ENCODE data around the gene HMX1. TPM values are rescaled to one million over a fixed set of nuclear protein-coding genes. Genes with fewer than 3 reads are reported as not detected.

HMX1 gene
- total and polyA plus RNA-seq, 2 donors (not counting 1 experiment from before 2014, with no cell fraction given) = not detected

DNA sequence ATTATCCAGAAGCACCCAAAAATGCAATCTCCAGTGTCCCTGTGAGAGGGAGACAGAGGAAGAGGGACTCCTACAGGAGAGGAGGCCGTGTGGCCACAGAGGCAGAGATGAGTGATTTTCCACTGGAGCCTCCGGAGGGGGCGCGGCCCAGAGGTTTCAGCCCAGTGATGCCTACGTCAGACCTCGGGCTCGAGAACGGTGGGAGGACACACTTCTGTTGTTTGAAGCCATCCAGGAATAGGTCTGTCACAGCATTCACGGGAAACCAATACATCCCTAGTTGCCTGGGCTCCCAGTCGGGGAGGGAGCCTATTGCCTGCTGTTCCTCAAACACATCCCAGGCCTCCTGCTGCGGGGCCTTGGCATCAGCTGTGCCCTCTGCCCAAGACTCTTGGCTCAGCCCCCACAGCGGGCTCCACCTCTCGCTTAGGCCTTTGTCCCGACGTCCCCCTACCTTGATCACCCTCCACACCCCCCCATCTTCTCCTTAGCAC, 39.2 kb upstream of the HMX1 start:
- H3K4me3 Mint-ChIP-seq = no peak overlapping the region
- no peak overlapping the region for H3K27ac Mint-ChIP-seq
- DNase-seq = no peak
- H3K4me1 Mint-ChIP-seq = no peaks in the 10 kb centered on the region
- Histone ChIP-seq H3K79me2 (ENCODE audit: control insufficient read depth, insufficient read depth, low read length) (no peaks in the 10 kb centered on the region), H3K4me2 (replicated peaks; ENCODE audit: low read depth, low read length, poor library complexity, severe bottlenecking) (no peak overlapping the region), H3K9ac (ENCODE audit: low read length) (no peak overlapping the region), H3K9me3 (ENCODE audit: control extremely low read depth in 1 of 3, control insufficient read depth in 2 of 3, insufficient read depth in 1 of 3, low read length in 2 of 3) (peaks cover 0 to 11% (median 0%) of the 10 kb centered on the region in 3 donors), H3K4me3 (ENCODE audit: control extremely low read depth in 1 of 5, extremely low read depth in 1 of 5, insufficient read depth in 1 of 5, low read depth in 2 of 5, low read length in 4 of 5) (no peak overlapping the region), H3K27me3 (replicated peaks in 1 of 4; ENCODE audit: control extremely low read depth in 1 of 4, control insufficient read depth in 3 of 4, insufficient read depth in 4 of 4, low read length in 3 of 4) (no peaks in the 10 kb centered on the region), H3K36me3 (replicated peaks in 1 of 2; ENCODE audit: control extremely low read depth in 1 of 2, control insufficient read depth in 1 of 2, extremely low read depth in 1 of 2, insufficient read depth in 2 of 2, low read length in 1 of 2) (no peaks in the 10 kb centered on the region), H2AFZ (ENCODE audit: insufficient read depth, low read depth, low read length, poor library complexity, severe bottlenecking) (no peak overlapping the region), H3K27ac (ENCODE audit: low read length in 2 of 2) (no peak overlapping the region), H4K20me1 (ENCODE audit: control insufficient read depth, insufficient read depth, low read length, poor library complexity, severe bottlenecking) (no peaks in the 10 kb centered on the region), H3K4me1 (ENCODE audit: control insufficient read depth in 2 of 2, insufficient read depth in 2 of 2, low read length in 2 of 2) (no peaks in the 10 kb centered on the region)
- H3K27me3 Mint-ChIP-seq = no peaks in the 10 kb centered on the region
- TF ChIP-seq, protein P1, sequence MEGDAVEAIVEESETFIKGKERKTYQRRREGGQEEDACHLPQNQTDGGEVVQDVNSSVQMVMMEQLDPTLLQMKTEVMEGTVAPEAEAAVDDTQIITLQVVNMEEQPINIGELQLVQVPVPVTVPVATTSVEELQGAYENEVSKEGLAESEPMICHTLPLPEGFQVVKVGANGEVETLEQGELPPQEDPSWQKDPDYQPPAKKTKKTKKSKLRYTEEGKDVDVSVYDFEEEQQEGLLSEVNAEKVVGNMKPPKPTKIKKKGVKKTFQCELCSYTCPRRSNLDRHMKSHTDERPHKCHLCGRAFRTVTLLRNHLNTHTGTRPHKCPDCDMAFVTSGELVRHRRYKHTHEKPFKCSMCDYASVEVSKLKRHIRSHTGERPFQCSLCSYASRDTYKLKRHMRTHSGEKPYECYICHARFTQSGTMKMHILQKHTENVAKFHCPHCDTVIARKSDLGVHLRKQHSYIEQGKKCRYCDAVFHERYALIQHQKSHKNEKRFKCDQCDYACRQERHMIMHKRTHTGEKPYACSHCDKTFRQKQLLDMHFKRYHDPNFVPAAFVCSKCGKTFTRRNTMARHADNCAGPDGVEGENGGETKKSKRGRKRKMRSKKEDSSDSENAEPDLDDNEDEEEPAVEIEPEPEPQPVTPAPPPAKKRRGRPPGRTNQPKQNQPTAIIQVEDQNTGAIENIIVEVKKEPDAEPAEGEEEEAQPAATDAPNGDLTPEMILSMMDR (IDR thresholded peaks at IDR 0.05) = no peak
- TF ChIP-seq EZH2 (IDR thresholded peaks at IDR 0.05; ENCODE audit: borderline replicate concordance, insufficient read depth, low read depth, low read length, poor library complexity, severe bottlenecking) = no peak
- ChIA-PET CTCF (no interaction called here), POLR2A (no interaction called here)
- 79% methylated on average over 15 of the region's 15 CpGs for WGBS (ENCODE audit: insufficient coverage)
- intact Hi-C loops (cut with micrococcal nuclease) = no loop called here
- no peak for ATAC-seq (ENCODE audit: low read depth)
- no peaks in the 10 kb centered on the region for H3K9me3 Mint-ChIP-seq (ENCODE audit: insufficient read depth)

DNA sequence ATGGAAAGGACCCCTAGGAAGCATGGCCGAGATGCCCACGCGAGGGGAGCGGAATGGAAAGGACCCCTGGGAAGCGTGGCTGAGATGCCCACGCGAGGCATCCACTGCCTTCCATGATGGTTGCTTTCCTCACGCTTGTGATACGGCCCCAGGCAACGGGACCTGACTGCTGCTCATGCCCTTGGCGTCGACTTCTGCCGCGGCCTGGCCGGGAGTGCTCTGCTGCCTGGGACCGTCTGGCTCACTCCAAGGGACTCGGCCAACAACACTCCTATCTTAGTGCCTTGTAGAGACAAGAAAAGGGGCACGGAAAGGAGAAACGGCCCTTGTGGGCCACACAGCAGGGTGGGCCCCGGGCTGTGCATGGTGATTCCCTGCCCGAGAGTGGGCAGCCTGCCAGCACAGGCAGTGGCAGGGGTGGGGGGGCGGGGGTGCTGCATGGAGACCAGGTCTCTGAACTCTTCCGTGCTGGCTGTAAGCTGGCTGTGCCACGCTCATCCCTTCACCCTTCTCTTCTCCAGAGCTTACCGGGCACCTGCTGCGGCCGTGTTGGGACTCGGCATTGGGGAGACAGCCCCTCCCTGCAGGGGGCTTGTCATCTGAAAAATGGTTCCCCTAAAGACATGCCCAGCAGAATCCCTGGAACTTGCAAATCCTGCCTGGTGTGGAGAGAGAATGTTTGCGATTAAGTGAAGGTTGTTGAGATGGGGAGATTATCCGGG, 38.6 kb upstream of the HMX1 start:
- Histone ChIP-seq H3K27ac (ENCODE audit: low read length in 2 of 2) (no peak overlapping the region), H4K20me1 (ENCODE audit: control insufficient read depth, insufficient read depth, low read length, poor library complexity, severe bottlenecking) (no peaks in the 10 kb centered on the region), H2AFZ (ENCODE audit: insufficient read depth, low read depth, low read length, poor library complexity, severe bottlenecking) (no peak overlapping the region), H3K4me3 (ENCODE audit: control extremely low read depth in 1 of 5, extremely low read depth in 1 of 5, insufficient read depth in 1 of 5, low read depth in 2 of 5, low read length in 4 of 5) (no peak overlapping the region), H3K9ac (ENCODE audit: low read length) (no peak overlapping the region), H3K36me3 (replicated peaks in 1 of 2; ENCODE audit: control extremely low read depth in 1 of 2, control insufficient read depth in 1 of 2, extremely low read depth in 1 of 2, insufficient read depth in 2 of 2, low read length in 1 of 2) (no peaks in the 10 kb centered on the region), H3K9me3 (ENCODE audit: control extremely low read depth in 1 of 3, control insufficient read depth in 2 of 3, insufficient read depth in 1 of 3, low read length in 2 of 3) (peaks cover 0 to 11% (median 0%) of the 10 kb centered on the region in 3 donors), H3K4me1 (ENCODE audit: control insufficient read depth in 2 of 2, insufficient read depth in 2 of 2, low read length in 2 of 2) (no peaks in the 10 kb centered on the region), H3K27me3 (replicated peaks in 1 of 4; ENCODE audit: control extremely low read depth in 1 of 4, control insufficient read depth in 3 of 4, insufficient read depth in 4 of 4, low read length in 3 of 4) (no peaks in the 10 kb centered on the region), H3K79me2 (ENCODE audit: control insufficient read depth, insufficient read depth, low read length) (no peaks in the 10 kb centered on the region), H3K4me2 (replicated peaks; ENCODE audit: low read depth, low read length, poor library complexity, severe bottlenecking) (no peak overlapping the region)
- Mint-ChIP-seq H3K4me1 (no peaks in the 10 kb centered on the region), H3K4me3 (no peak overlapping the region), H3K27me3 (no peaks in the 10 kb centered on the region), H3K9me3 (ENCODE audit: insufficient read depth) (no peaks in the 10 kb centered on the region), H3K27ac (no peak overlapping the region)
- POLR2A ChIA-PET = no interaction called here
- no peak for DNase-seq
- CTCF ChIA-PET = no interaction called here
- intact Hi-C loops (cut with micrococcal nuclease) = no loop called here
- WGBS (ENCODE audit: insufficient coverage) = 88% methylated on average over 25 of the region's 30 CpGs
- ATAC-seq (ENCODE audit: low read depth) = no peak
- TF ChIP-seq, protein P1 (IDR thresholded peaks at IDR 0.05) = no peak
- TF ChIP-seq EZH2 (IDR thresholded peaks at IDR 0.05; ENCODE audit: borderline replicate concordance, insufficient read depth, low read depth, low read length, poor library complexity, severe bottlenecking) = no peak

All from B cell (primary cell).